Activated naive CD4-positive, alpha-beta T cell treated with anti-CD3 and anti-CD28 coated beads, Interleukin-2, amount 50 U/mL, for 16 hours (primary cell): ENCODE measurements around the gene MAEA.

Source experiments
- DNase-seq: peaks from one replicate; pipeline ENCODE4 v3.0.0-alpha.2; 2020

Gene MAEA

DNA sequence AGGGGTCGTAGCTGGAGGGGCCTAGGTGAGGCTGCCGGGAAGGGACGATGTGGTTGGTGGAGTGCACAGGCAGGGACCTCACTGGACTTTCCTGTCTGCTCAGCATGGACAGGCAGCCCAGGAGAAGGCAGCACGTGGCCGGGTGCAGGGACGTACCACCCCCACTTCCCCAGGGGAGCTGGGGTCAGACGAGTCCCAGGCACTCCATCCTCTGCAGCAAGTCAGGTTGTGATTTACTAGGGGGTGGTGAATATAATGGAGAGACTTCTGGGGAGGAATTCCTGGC, 39.2 kb upstream of the MAEA start:
- DNase-seq, result no peak

DNA sequence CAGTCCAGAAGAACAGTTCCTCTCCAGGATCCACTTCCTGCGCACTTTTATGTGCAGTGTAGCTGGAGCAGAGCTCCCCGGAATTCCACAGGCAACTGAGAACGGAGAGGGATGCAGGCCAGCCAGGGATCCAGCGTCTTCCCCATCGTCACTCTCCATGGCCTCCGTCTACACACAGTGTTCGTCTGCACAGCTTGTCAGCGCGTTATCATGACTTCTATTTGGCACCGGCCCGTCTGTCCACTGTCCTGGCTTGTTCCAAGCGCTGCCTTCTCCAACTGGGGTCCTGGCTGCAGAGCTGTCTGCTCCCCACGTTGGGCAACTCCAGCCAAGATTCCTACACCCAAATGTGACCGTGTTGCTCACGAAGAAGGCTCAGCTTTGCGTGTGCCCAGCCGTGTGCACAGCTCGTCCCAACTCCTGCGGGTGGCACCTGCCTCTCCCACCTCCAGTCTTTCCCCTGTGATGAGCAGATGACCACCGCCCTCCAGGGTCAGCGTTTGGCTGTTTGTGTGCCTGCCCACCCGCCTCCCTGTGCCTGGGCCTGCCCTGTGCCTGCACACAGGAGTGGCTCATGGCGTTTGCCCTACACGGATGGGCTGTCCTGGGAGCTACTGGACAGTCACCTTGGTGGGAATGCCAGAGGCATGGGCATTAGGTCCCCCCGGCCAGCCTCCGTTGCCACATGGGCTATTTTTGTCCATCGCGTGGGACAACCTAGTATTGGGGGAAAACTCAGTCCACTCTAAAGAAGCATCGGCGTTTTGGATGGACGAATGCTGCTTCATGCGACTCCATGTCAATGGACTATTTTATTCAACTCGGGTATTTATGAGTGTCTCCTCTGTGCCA, 38.5 kb upstream of the MAEA start:
- DNase-seq, result no peak

DNA sequence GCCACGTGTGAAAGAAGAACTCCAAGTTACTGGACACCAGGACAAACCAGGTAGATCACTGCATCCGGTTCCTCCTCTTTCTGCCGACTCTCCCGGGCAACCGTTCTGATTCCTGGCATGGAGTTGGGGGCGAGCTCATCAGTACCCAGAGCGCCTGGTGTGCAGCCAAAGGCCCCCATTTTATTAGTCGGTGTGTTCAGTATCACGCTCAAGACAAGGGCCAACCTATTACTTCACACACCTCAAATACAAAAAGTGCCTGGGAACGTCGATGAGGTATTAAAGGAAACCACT, 38.0 kb upstream of the MAEA start:
- no peak for DNase-seq

DNA sequence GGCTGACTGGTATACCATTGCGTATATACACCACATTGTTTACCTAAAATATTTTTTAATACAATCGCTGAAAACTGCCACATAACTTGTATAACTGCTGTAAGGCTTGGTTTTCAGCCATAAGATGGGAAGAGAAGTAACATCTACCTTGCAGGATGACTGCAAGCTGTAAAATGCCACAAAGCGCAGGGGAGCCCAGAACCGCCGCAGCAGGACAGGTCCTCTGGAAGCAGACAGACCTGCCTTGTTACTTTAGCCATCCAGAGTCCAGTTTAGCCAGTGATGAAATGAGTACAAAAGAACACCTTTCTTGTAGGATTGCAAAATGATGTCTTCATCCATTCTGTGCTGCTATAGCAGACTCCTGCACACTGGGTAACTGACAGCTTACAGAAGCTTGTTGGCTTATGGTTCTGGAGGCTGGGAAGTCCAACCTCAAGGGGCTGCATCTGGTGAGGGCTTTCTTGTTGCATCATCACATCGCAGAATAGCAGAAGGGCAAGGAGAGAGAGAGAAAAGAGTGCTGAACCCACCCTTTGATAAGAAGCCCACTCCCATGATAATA, 36.7 kb upstream of the MAEA start:
- DNase-seq, result no peak

DNA sequence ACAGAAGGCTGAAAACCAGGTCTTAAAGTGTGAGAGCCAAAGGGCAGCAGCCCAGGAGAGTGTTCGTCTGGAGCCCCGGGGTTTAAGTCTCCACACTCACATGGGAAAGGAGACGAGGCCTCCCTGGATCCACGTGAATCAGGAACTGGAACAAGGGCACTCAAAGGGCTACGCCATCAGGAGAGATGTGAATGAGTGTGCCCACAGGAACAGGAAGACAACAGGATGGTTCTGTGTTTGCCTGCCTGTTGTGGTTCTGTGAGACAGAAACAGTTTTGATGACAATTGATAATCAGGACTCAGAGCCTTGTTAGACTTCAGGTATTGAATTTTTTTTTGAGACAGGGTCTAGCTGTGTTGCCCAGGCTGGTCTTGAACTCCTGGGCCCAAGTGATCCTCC, 35.9 kb upstream of the MAEA start:
- DNase-seq, result no peak

DNA sequence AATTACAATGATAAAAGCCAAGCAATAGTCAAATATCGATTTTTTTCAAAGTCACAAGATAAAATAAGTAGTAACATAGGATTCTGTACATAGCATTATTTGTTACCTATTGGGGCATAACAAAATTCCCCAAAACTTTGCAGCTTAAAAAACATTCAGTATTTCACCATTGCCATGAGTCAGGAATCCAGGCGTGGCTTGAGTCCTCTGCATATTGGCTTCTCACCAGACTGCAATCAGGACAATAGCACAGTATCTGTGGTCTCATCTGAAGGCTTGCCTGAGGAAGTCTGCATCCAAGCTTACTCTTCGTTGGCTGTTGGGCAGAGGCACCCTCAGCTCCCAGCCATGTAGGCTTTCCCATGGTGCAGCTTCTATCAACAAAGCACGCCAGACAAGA, 34.5 kb upstream of the MAEA start:
- no peak for DNase-seq

DNA sequence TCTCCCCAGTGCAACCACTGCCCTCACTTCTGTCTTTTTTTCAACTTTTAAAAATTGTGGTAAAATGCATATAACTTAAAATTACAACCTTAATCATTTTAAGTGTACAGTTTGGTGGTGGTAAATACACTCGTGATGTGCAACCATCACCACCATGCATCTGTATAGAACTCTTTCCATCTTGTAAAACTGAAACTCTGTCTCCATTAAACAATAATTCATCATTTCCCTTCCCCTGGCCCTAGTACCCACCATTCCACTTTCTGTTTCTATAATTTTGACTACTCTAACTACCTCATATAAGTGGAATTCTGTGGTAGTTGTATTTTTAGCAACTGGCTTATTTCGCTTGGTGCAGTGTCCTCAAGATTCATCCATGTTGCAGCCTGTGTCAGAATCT, 34.0 kb upstream of the MAEA start:
- no peak for DNase-seq

DNA sequence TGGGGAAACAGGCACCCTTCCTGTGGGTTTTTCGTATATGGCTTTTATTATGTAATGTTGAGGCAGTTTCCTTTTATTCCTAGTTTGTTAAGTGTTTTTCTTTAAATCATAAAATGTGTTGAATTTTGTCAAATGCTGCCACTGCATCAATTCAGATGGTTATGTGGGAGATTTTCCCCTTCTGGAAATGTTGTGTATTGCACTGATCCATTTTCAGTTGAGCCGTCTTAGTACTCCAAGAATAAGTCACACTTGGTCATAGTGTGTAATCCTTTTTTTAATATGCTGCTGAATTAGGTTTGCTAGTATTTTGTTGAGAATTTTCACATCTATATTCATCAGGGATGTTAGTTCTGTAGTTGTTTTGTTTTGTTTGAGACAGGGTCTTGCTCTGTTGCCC, 31.2 kb upstream of the MAEA start:
- no peak for DNase-seq

DNA sequence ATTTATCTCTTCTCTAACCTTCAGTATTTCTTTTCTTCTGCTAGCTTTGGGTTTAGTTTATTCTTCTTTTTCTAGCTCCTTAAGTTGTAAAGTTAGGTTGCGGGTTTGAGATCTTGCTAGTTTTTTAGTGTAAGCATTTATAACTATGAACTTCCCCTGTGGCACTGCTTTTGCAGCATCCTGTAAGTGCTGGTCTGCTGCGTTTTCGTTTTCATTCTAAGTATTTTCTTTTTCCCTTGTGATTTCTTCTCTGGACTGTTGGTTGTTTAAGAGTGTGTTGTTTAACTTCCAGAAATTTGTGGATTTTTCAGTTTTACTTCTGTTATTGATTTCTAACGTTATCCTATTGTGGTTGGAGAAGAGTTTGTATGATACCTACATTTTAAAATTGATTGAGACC, 29.7 kb upstream of the MAEA start:
- no peak for DNase-seq

DNA sequence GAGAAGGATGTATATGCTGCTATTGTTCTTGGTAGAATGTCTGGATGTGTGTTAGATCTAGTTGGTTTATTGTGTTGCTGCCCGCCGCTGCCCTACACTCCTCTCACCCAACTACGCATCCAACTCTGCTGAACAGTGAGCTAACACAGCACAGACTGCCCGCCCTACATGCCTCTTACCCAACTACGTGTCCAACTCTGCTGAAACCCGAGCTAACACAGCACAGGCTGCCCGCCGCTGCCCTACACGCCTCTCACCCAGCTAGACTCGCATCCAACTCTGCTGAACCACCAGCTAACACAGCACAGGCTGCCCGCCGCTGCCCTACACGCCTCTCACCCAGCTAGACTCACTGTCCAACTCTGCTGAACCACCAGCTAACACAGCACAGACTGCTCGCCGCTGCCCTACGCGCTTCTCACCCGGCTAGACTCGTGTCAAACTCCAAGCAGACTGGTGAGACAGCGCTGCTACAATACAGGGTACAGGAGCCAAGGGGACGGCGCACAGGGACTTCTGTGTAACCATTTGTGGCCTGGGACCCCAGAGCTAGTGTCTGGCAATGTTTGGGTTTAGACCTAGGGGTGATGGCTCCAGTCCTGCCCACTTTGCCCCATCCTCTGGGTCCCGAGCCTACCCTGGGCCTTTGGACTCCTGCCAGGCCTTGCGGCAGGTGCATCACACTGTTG, 29.1 kb upstream of the MAEA start:
- no peak for DNase-seq

DNA sequence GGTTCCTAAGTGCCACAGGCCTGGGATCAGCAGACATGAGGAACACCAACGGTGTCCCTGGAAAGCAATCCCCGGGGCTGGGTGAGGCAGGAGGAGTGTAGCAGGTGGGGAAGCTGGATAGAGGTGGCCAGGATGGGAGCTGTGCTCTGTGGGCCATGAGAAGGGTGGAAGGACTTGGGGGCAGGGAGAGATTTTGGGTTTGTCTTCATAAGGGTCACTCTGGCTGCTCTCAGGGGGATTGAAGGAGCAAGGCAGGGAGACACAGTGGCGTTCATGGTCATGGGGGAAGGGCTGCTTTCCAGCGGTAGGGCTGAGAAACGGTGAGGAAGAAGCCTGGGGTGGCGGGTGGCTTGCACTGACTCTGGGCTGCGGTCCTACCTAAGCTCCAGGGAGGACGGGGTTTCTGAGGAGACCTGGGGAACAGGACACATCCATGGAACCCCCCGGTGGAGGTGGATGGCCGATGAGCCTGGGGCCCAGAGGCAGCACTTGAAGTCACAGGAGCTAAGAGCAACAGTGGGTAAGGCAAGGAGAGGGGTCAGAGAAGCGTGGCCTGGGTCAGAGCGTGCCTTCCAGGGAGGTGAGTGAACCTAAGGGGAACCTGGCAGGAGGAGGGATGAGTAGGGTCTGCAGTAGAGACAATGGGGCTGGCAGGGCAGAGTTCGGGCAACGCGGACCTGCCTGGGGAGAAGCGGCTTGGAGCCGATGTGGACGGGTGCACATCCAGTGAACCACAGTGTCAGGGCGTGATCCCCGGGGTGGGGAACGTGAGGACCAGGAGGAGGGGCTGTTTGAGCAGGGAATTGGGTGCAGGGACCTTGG, 28.4 kb upstream of the MAEA start:
- DNase-seq, result no peak

DNA sequence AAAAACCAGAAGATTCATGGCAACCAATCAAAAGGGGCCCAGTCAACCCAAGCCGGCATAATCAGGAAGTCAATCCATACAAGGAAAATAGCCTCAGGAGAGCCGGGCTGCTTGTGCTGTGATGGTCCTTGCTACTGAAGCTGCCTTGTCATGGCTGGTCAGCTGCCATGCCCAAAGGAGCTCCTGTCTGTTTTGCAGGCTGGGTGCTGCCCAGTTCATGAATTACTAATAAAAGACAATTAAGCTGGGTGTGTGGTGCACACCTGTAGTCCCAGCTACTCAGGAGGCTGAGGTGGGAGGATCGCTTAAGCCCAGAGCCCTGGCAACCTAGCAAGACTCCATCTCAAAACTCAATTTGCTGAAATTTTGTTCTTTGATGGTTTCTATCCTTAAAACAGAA, 24.7 kb upstream of the MAEA start:
- no peak for DNase-seq

DNA sequence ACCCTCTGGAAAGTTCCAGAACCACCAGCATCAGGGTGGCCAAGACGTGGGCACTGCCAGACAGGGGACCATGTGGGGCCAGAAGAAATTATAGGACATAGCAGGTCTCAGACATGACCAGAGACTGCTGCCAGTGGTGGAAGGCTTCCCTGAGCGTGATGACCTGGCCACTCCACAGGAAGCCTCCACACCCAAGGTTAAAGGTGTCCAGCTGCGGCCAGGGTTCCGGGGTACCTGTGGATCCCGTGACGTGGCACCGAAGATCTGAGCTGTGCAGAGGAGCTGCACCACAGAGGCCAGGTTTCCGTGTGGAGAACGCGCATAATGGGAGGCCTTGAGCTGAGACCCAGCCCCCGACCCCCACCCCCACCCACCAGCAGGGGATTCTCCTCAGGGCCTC, 24.3 kb upstream of the MAEA start:
- DNase-seq, result no peak

DNA sequence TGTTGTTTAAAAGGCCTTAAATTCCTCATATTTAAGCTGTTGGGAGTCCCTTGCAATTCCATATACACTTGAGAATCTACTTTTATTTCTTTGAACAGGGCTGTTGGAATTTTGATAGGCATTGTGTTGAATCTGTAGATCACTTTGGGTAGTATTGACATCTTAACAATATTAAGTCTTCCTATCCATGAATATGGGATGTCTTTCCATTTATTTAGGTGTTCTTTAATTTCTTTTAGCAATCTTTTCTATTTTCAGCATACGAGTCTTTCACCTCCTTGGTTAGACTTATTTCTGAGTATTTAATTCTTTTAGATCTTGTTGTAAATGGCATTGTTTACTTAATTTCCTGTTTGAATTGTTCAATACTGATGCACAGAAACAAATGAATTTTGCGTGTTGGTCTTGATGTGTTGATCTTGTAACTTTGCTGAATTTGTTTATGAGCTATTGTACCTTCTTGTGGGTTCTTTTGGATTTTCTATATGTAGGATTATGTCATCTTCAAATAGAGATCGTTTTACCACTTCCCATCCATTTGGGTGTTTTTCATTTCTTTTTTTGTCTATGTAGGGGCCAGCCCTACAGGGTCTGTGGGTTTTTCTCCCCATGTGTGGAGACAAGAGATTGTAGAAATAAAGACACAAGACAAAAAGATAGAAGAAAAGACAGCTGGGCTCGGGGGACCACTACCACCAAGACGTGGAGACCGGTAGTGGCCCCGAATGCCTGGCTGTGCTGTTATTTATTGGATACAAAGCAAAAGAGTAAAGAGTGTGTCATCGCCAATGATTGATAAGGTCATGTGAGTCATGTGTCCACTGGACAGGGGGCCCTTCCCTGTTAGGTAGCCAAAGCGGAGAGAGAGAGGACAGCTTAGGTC, 22.6 kb upstream of the MAEA start:
- DNase-seq, result no peak

DNA sequence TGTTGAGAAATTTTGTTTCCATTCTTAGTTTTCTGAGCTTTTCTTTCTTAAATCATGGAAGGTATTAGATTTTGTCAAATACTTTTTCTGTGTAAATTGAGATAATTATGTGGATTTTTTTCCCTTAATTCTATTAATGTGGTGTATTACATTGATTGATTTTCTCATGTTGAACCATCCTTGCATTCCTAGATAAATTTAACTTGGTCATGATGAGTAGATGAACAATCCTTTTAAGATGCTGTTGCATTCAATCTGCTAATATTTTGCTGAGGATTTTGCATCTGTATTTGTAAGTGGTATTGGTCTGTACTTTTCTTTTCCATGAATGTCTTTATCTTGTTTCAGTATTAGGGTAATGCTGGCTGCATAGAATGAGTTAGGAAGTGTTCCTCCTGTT, 20.5 kb upstream of the MAEA start:
- no peak for DNase-seq

DNA sequence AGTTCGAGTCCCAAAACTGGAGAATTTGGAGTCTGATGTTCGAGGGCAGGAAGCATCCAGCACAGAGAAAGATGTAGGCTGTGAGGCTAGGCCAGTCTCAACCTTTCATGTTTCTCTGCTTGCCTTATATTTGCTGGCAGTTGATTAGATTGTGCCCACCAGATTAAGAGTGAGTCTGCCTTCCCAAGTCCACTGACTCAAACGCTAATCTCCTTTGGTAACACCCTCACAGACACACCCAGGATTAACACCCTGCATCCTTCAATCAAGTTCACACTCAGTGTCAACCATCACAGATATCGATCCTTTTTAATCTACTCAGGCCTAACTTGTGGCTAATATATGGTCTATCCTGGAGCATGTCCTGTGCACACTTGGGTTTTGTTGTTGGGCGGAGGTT, 18.0 kb upstream of the MAEA start:
- DNase-seq, result no peak

DNA sequence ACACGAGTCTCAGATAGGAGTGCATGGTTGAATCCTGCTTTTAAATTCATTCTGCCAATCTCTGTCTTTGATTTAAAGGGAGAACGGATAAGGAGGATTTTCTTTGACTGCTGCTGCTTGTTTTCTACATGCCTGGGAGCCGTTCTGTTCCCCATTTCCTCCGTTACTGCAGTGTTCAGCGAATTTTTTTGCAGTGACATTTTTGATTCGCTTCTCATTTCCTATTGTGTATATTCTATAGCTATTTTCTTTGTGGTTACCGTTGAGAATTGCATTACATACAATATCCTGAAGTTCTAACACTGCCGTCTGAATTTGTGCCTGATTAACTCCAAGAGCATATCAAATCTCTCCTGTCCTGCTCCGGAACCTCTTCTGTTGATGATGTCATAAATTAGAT, 14.8 kb upstream of the MAEA start:
- no peak for DNase-seq

DNA sequence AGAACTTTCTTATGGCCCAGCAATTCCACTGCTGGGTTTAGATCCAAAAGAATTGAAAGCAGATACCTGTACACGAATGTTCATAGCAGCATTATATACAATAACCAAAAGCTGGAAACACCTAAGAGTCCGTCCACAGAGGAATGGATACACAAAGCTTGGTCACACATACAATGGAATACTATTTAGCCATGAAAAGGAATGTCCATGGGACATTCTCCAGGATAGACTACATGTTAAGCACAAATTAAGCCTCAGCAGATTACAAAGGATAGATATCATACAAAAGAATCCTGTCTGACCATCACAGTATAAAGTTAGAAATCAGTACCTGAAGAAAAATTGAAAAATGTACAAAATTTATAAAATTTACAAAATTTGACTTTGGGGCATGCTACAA, 12.7 kb upstream of the MAEA start:
- no peak for DNase-seq

DNA sequence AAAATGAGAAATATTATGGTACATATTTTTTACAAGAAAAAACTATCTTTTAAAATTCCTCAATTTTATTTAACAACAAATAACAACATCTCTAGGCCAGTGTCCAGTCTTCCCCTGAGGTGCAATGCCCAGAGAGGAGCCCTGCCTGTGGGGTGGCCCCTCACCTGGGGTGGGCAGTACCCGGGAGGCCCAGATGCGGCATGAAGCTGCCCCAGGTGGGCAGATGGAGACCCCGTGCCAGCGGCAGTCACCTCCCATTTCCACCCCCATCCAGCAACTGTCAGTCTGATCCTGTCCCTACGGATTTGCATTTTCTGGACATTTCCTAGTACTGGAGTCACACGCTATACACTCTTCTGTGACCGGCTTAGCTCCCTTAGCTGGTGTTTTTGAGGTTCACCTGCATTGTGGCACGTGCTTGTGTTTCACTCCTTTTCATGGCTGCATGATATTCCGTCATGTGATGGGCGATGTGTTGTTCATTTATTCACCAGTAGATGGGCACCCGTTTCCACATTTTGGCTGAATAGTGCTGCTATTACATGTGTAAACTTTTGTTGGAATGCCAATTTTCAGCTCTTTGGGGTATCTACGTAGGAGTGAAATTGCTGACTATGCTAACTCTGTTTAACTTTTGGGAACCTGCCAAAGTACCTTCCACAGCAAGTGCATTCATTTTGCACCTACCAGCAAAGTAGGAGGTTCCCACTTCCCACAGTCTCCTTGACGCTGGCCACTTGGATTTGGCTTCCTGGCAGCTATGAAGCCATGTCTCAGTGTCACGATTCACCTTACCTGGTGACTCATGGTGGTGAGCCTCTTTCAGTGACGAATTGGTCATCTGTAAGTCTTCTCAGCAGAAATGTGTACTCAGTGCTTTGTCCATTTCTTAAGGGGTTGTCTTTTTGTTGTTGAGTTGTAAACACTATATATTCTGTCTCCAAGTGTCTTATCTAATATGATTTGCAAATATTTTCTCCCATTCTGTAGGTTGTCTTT, 11.7 kb upstream of the MAEA start:
- DNase-seq, result no peak

DNA sequence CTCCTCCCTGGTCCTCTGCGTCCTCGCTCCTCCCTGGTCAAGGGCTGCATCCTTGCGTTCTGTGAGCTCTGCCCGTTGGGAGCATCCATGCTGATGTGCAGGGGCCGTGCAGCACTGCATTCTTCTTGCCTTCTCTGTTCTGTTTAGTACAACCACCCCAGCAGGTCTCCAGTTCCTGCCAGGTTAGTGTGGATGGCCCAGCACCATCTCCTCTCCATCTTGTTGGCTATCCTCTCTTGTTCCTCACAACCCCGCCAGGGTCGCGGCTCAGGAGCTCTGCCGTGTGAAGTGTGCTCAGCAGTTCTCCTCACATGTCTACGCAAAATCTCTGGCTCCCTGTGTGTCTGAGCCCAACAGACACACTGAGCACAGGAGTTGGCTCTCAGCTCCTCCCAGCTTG, 10.4 kb upstream of the MAEA start:
- no peak for DNase-seq

DNA sequence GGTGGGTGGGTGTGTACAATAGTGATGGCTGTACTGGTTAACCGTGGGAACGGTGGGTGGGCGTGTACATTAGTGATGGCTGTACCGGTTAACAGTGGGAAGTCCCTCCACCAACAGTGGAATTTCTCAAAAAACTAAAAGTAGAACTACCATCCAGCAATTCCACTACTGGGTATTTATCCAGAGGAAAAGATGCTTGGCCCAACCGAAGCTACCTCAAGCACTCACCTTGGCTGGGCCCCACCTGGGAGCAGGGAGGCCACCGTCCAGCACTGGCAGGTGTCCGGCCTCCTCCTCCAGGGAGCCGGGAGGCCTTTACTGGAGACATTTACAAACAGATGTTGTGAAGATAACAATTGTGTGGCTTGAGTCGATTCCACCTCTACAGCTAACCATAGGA, 6.0 kb upstream of the MAEA start:
- DNase-seq, result no peak
